NT2/D1 (cell line): ENCODE data around the gene TRAPPC6A.

Experiments used
- DNase-seq: peaks from one replicate; pipeline ENCODE4 v3.0.0-alpha.2; 2011; ENCODE audit warnings: low read depth, low spot score
- H3K27me3 ChIP-seq: 2 replicates; pipeline ENCODE4 v1.6.0; 2011; ENCODE audit warnings: mild to moderate bottlenecking; ENCODE audit not compliant: insufficient read length, insufficient read depth
- H3K36me3 ChIP-seq: 2 replicates; pipeline ENCODE4 v1.6.1; 2011; ENCODE audit warnings: mild to moderate bottlenecking, low read length, mixed read lengths; ENCODE audit not compliant: insufficient read depth, insufficient read length
- H3K4me1 ChIP-seq: 2 replicates; pipeline ENCODE4 v1.5.1; 2011; ENCODE audit not compliant: insufficient read depth, insufficient read length
- H3K4me3 ChIP-seq: 2 replicates; pipeline ENCODE4 v1.5.1; 2011; ENCODE audit warnings: low read depth; ENCODE audit not compliant: insufficient read length
- H3K9ac ChIP-seq: 2 replicates; pipeline ENCODE4 v1.6.0; 2011; ENCODE audit warnings: low read depth; ENCODE audit not compliant: insufficient read length
- H3K9me3 ChIP-seq: 2 replicates; pipeline ENCODE4 v1.5.1; 2011; ENCODE audit warnings: mild to moderate bottlenecking, low read length; ENCODE audit not compliant: insufficient read depth
- SUZ12 ChIP-seq: IDR thresholded peaks from 2 replicates; pipeline ENCODE4 v1.6.1; 2011; ENCODE audit not compliant: insufficient read length, insufficient read depth; ENCODE audit errors: extremely low read depth
- YY1 ChIP-seq: IDR thresholded peaks from 2 replicates; pipeline ENCODE4 v1.6.1; 2011; ENCODE audit not compliant: insufficient read length, insufficient read depth
- ZNF274 ChIP-seq: IDR thresholded peaks from 2 replicates; pipeline ENCODE4 v1.6.1; 2011; ENCODE audit warnings: mild to moderate bottlenecking, low read depth, low read length

TRAPPC6A gene

GRCh38 chr19:45166723-45167252 lies 11.2 kb downstream of the TRAPPC6A start:
- DNase-seq = no peak
- Histone ChIP-seq H3K27me3 (no peaks in the 10 kb centered on the region), H3K9ac (peak overlapping the region; percentile 32), H3K4me1 (peaks cover 33% of the 10 kb centered on the region), H3K4me3 (no peak overlapping the region), H3K36me3 (no peaks in the 10 kb centered on the region), H3K9me3 (no peaks in the 10 kb centered on the region)
- TF ChIP-seq SUZ12 = no peak
- no peak for TF ChIP-seq ZNF274
- TF ChIP-seq YY1 = no peak

GRCh38 chr19:45164577-45165335 lies 13.3 kb downstream of the TRAPPC6A start:
- Histone ChIP-seq H3K4me1 (peaks cover 26% of the 10 kb centered on the region), H3K9me3 (no peaks in the 10 kb centered on the region), H3K27me3 (peaks cover 9% of the 10 kb centered on the region), H3K9ac (peak overlapping the region; percentile 57), H3K36me3 (no peaks in the 10 kb centered on the region), H3K4me3 (no peak overlapping the region)
- DNase-seq = no peak
- TF ChIP-seq ZNF274 = no peak
- no peak for TF ChIP-seq SUZ12
- no peak for TF ChIP-seq YY1

GRCh38 chr19:45163751-45164460 lies 14.1 kb downstream of the TRAPPC6A start:
- Histone ChIP-seq H3K4me3 (no peak overlapping the region), H3K36me3 (no peaks in the 10 kb centered on the region), H3K27me3 (peaks cover 9% of the 10 kb centered on the region), H3K9ac (peak overlapping the region; percentile 57), H3K9me3 (no peaks in the 10 kb centered on the region), H3K4me1 (peaks cover 29% of the 10 kb centered on the region)
- no peak for TF ChIP-seq YY1
- TF ChIP-seq SUZ12 = no peak
- no peak for TF ChIP-seq ZNF274
- DNase-seq = no peak

GRCh38 chr19:45163156-45163555 lies 14.9 kb downstream of the TRAPPC6A start:
- Histone ChIP-seq H3K36me3 (no peaks in the 10 kb centered on the region), H3K9ac (peak overlapping the region; percentile 21), H3K9me3 (no peaks in the 10 kb centered on the region), H3K4me1 (peaks cover 29% of the 10 kb centered on the region), H3K27me3 (peaks cover 9% of the 10 kb centered on the region), H3K4me3 (no peak overlapping the region)
- TF ChIP-seq ZNF274 (no peak), SUZ12 (no peak), YY1 (no peak)
- no peak for DNase-seq

- H3K27me3 ChIP-seq = peaks cover 9% of the 10 kb centered on the region
- no peak for DNase-seq
- H3K9ac ChIP-seq = peak overlapping the region; percentile 21
- no peaks in the 10 kb centered on the region for H3K36me3 ChIP-seq
- no peak overlapping the region for H3K4me3 ChIP-seq
- TF ChIP-seq ZNF274 (no peak), YY1 (no peak), SUZ12 (no peak)
- no peaks in the 10 kb centered on the region for H3K9me3 ChIP-seq
- H3K4me1 ChIP-seq = peaks cover 29% of the 10 kb centered on the region
These were observed 15.4 kb downstream of the TRAPPC6A start for GRCh38 chr19:45162608-45163143.

- H3K36me3 ChIP-seq = no peaks in the 10 kb centered on the region
- TF ChIP-seq ZNF274 (no peak), YY1 (no peak), SUZ12 (no peak)
- H3K27me3 ChIP-seq = peaks cover 9% of the 10 kb centered on the region
- H3K9me3 ChIP-seq = no peaks in the 10 kb centered on the region
- peaks cover 28% of the 10 kb centered on the region for H3K4me1 ChIP-seq
- no peak for DNase-seq
- H3K9ac ChIP-seq = no peak overlapping the region
- H3K4me3 ChIP-seq = no peak overlapping the region
These were observed 16.1 kb downstream of the TRAPPC6A start for GRCh38 chr19:45161738-45162607.
